HG03575 (cell line): Measurements from ENCODE around the gene CUL3.
"Not testable (repeated sequence)": the region's sequence is repeated elsewhere in the genome, so short reads cannot be mapped to it uniquely, and the experiment has no call there.

ENCODE experiments used
- ATAC-seq: cut with Tn5 transposase; IDR thresholded peaks from one replicate; pipeline ENCODE4 v1.9.1; 2021; ENCODE audit not compliant: unreplicated experiment, insufficient number of reproducible peaks, low FRiP score; ENCODE audit errors: extremely low read depth

Gene CUL3

DNA sequence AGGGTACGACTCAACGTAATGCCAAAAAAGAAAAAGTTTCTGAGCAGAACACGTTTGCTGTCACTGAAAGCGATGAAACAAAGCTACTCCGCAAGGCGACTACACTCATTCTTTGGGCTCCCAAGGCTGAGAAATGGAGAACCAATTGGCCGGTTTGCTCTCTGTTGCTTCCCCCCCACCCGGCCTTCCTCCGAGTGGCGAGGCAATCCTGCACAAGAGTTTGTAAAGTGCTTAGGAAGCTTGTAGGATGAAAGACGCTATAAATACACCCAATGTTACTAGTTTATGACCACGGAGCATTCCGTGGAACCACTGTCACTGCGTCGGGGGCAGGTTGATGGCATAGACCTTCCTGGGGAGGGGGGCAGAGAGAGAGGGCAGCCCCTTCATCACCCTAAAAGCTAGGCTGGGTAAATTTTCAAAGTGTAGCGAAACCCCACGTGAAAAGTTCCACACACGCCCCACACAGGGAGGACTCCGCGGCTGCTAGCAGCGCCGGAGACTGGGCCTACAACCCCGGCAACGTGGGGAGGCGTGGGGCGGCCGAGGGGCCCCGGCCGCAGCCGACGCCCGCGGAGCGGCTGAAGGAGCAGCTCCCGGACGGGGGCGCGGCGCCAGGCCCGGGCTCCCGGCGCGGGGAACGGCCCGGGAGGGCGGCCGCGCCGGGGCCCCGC lies 915 bp downstream of the CUL3 start:
- ATAC-seq: no peak

DNA sequence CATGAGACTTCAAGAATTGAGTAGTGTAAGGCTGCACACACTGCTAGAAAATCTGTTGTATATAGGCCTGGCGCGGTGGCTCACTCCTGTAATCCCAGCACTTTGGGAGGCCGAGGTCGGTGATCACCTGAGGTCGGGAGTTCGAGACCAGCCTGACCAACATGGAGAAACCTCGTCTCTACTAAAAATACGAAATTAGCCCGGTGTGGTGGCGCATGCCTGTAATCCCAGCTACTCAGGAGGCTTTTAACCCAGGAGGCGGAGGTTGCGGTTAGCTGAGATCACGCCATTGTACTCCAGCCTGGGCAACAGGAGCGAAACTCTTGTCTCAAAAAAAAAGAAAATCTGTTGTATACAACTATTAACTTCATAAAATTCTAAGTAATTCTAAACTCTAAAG lies 2.1 kb downstream of the CUL3 start:
- ATAC-seq: not testable (repeated sequence)

GRCh38 chr2:224580248-224580647 lies 4.9 kb downstream of the CUL3 start:
- no peak for ATAC-seq

- ATAC-seq: no peak
Measured at GRCh38 chr2:224579411-224579810, 5.8 kb downstream of the CUL3 start.

GRCh38 chr2:224577541-224577940 lies 7.6 kb downstream of the CUL3 start:
- ATAC-seq: no peak

DNA sequence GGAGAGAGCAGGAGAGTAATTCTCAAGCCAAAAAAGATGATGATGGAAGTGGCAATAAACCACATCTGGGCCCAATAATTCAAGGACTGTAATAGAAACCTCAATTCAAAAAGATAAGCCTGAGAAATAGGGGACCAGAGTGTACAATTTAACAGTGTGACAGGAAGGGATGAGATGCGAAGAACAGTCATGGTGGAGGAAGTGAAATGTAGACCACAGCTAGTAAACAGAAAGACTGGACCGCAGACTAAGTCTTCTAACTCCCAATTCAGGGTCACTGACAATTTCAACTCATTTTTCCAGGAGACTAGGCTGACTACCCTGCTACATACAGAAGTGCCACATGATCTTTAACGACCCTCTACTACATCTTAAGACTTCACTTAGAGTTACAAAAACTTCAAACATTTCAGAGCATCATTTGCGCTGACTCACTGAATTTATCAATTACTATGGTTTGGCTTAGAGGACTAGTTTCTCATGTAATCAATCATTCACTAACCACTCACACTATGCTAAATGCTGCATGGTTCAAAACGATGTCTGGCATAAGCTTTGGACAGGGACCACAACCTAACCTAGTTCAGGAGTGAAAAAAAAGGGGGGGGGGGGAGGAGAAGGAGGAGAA lies 9.0 kb downstream of the CUL3 start:
- peak; percentile 62 for ATAC-seq

GRCh38 chr2:224574423-224575084 lies 10.6 kb downstream of the CUL3 start:
- no peak for ATAC-seq

DNA sequence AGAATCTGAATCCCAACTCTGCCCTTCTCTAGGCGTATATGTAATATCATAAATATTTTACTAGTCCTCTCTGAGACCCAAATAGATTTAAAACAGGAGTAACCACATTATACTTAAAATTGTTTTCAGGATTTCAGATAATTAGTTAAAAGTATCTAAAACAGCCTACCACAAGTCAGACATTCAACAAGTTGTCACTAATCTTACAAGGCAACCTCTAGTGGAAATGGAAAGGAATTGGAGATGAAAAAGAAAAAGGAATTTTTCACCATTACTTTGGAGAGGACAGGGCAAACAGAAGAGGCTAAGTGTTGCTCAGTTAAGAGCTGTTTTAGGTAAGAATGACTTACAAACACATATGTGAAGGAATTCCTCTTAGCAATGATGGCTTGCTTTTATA lies 11.4 kb downstream of the CUL3 start:
- no peak for ATAC-seq

GRCh38 chr2:224572338-224572737 lies 12.8 kb downstream of the CUL3 start:
- no peak for ATAC-seq

- ATAC-seq: no peak
Measured at GRCh38 chr2:224570328-224570993, 14.7 kb downstream of the CUL3 start.

DNA sequence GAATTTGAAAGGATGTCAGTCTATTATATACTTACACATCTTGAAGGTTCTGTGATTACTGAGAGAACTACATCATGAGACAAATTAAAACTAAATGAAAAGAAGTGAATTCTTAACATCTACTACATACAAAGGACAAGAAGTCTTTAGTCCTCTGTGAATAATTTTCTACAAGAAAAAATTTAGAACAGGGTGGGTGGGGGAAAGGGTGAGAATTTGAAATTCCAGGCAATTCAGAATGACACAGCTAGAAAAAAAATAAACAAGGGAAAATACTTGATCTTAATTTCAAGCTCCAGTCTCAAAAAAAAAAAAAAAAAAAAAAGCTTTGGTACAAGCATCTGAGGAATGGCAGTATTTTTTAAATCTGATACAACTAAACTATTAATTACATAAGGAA lies 15.5 kb downstream of the CUL3 start:
- ATAC-seq: no peak

DNA sequence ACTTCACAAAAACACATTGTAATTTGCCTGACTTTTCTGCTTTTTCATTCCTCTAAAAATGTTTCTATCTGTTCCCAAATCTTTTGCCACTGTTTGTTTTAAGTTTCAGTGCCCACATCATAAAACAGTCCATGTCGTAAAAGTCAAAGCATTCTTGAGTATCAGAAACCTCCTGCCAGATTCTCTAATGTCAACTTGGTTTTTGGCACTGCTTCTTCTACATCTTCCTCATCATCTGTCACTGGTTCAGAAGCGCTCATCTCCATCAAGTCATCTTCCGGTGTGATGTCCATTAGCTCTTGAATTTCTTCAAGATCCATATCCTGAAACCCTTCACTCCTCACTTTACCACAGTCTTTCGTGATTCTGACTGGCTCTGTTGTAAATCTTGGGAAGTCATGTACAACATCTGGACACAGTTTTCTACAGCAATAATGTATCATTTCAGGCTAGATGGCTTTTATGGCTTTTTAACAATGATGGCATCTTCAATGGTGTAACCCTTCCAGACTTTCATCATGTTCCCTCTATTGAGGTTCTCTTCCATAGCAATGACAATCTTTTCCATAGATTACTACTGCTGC lies 19.6 kb downstream of the CUL3 start:
- ATAC-seq: no peak

GRCh38 chr2:224563537-224563936 lies 21.6 kb downstream of the CUL3 start:
- ATAC-seq: no peak

DNA sequence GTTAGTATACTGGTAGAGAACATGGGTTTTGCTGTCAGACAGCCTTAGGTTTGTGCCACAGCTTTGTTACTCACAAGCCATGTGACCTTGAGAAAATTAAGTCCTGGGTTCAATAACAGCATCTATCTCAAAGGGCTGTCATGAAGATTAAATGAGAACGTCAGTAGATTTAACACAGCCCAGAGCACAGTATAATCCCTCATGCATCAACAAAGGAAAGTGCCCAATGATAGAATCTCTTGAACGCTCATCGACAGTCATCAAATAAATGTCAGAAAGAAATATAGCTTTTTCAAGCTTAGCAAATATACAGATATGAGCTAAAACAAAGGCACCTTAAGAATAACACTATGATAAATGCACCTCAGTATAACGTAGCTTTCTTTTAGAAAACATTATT lies 22.3 kb downstream of the CUL3 start:
- ATAC-seq: no peak

- ATAC-seq: peak; percentile 72
Measured at GRCh38 chr2:224561234-224562005, 23.7 kb downstream of the CUL3 start.

DNA sequence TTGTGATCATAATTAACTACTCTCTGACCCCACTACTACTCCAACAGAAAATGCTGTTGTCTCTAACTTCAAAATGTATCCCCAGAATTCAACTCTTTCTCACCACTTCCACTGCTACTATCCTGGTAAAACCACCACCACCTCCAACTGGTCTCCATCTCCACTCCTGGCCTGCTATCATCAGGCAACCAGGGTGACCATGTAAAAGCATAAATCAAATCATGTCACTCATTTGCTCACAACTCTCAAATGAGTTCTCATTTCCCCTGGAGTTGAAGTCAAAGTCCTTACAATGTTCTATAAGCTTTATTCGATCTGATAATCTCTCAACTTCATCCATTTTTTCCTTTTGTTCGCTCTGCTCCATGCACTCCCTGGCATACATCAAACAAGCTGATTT lies 24.6 kb downstream of the CUL3 start:
- no peak for ATAC-seq

DNA sequence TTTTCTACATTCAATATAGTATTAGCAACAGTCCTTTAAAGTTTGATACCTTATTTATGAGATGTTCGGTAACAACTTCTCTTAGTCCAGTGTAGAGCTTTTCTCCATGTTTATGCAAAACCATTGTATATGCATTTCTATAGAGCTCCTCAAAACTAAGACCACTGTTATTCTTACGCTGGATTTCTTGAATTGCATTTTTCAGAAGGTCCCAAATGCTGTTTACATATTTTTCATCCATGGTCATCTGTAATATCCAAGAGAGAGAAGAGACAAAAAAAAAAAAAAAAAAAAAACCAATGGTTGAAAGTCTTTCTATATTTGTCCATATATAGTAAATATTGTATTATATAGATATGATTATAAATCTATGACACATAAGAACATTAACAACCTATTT lies 27.6 kb downstream of the CUL3 start:
- ATAC-seq: no peak

GRCh38 chr2:224556381-224556780 lies 28.8 kb downstream of the CUL3 start:
- ATAC-seq: no peak

DNA sequence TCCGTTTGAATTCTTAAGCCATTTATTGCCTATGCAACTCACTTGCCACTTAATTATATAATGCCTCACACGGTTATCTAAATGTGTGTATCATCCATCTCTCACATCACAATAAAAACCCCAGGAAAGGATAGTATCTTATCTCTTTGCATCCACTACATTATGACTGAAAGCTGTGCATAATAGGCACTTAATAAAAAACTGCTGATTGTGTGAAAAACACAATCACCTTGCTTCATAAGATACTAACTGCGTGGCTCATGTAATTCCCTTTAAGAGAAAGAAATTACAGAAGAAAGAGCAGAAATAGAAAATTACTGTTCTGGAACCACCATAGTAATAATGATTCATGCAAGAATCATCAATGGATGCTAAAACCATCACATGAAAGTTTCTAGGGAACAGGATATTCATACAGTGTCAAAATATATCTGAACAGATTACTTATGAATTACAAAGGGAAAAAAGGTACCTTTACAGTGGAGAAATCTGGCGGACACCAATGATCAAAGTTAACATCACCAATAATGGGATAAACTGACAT lies 29.3 kb downstream of the CUL3 start:
- no peak for ATAC-seq
